ENCODE measurements around the gene HIP1R. TPM values are rescaled to one million over a fixed set of nuclear protein-coding genes. Genes with fewer than 3 reads are reported as not detected.

Gene HIP1R
- total RNA-seq, 1 donor from 2014 or later: 36.1 TPM

- no peak overlapping the region for H3K4me3 ChIP-seq (ENCODE audit: low read depth, low read length)
- no peak for FAIRE-seq
- TF ChIP-seq, protein P1, sequence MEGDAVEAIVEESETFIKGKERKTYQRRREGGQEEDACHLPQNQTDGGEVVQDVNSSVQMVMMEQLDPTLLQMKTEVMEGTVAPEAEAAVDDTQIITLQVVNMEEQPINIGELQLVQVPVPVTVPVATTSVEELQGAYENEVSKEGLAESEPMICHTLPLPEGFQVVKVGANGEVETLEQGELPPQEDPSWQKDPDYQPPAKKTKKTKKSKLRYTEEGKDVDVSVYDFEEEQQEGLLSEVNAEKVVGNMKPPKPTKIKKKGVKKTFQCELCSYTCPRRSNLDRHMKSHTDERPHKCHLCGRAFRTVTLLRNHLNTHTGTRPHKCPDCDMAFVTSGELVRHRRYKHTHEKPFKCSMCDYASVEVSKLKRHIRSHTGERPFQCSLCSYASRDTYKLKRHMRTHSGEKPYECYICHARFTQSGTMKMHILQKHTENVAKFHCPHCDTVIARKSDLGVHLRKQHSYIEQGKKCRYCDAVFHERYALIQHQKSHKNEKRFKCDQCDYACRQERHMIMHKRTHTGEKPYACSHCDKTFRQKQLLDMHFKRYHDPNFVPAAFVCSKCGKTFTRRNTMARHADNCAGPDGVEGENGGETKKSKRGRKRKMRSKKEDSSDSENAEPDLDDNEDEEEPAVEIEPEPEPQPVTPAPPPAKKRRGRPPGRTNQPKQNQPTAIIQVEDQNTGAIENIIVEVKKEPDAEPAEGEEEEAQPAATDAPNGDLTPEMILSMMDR (IDR thresholded peaks at IDR 0.05; ENCODE audit: insufficient read depth, low read length, severe bottlenecking): peak; percentile 53
- peaks cover 7% of the 10 kb centered on the region for H3K36me3 ChIP-seq (ENCODE audit: control insufficient read depth, insufficient read depth, low read length)
- H3K27me3 ChIP-seq (ENCODE audit: control insufficient read depth, insufficient read depth, low read length): no peaks in the 10 kb centered on the region
- no peak for DNase-seq (ENCODE audit: low read depth)
Measured at GRCh38 chr12:122880668-122881067, 45.4 kb downstream of the HIP1R start.

DNA sequence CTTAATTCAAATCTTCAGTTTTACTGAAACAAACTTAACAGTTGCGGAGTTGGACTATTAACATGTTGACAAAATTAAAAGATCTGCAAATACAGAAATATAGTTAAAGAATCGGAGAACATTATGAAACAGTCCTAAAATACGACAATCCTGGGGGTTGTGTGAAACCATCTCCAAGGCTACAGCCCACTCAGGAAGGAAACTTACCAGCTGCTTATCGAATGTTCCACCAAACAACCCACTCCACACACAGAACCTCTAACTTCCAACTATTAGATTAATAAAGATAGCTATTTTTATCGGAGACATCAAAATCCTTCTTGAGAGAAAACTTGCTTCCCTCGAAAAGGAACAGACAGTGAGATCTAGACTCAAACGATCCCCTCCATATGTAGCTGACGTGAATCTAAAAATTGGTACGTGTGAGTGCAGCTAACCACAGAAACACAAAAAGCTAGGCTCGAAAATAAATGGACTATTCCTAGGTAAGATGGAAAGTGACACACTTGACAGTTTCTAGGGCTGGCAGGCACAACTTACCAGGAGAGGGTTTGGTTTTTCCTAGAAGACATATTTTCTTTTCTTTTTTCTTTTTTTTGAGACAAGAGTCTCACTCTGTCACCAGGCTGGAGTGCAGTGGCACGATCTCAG is 47.8 kb downstream of the HIP1R start:
- FAIRE-seq (no peak), DNase-seq (ENCODE audit: low read depth) (no peak)
- TF ChIP-seq, protein P1 (IDR thresholded peaks at IDR 0.05; ENCODE audit: insufficient read depth, low read length, severe bottlenecking): no peak
- Histone ChIP-seq H3K36me3 (ENCODE audit: control insufficient read depth, insufficient read depth, low read length) (peaks cover 5% of the 10 kb centered on the region), H3K27me3 (ENCODE audit: control insufficient read depth, insufficient read depth, low read length) (no peaks in the 10 kb centered on the region), H3K4me3 (ENCODE audit: low read depth, low read length) (no peak overlapping the region)

DNA sequence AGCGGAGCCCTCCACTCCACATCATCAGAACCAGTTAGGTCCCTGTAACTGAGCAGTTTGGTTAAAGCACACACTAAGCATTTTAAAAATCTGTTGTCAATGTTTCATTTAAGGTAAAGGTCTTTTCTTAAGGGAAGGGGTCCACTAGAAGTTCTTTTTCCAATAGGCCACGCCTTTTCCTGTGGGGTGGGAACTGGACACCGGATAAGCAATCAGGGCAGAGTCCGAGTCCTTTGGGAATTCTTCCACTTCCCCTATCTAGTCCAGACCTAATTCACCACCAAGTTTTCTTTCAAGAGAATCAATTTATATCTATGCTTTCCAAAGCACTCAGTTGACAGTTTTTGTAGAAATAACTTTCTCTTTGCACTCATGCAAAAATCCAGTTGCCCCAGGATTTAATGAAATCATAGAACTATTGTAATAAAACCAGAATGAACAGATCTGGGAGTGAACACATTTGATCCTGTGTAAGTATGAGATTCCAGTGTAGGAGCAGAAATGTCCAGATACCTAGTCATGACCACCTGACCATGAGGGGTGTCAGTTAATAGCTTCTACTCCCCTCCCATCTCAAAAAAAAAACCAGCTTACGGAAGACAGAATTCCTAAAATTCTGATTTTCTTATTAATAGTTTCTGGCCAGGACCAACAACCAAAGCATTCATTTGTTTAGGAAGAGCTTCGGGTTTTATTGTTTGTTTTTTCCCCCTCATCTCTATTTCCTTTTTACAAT is 49.0 kb downstream of the HIP1R start:
- H3K27me3 ChIP-seq (ENCODE audit: control insufficient read depth, insufficient read depth, low read length): no peaks in the 10 kb centered on the region
- TF ChIP-seq, protein P1 (IDR thresholded peaks at IDR 0.05; ENCODE audit: insufficient read depth, low read length, severe bottlenecking): no peak
- no peak overlapping the region for H3K4me3 ChIP-seq (ENCODE audit: low read depth, low read length)
- no peak for FAIRE-seq
- DNase-seq (ENCODE audit: low read depth): no peak
- peaks cover 3% of the 10 kb centered on the region for H3K36me3 ChIP-seq (ENCODE audit: control insufficient read depth, insufficient read depth, low read length)

DNA sequence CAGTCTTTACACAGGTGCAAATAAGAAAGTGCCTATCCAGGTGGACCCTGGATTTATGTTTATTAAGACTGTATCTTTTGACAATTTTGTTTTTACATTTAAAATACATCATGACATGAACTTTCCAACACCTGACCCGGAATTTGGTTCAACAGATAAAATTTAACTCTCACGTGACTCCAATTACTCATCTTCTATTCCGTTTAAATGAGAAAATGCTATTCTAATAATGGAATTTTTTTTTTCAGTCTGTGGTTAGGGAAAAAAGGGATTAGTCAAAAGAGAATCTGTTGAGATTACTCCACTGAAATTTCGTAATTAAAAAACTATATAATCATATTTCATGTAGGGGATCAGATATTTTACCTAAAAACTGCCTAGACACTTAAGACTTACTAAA is 49.6 kb downstream of the HIP1R start:
- FAIRE-seq (no peak), DNase-seq (ENCODE audit: low read depth) (no peak)
- TF ChIP-seq, protein P1 (IDR thresholded peaks at IDR 0.05; ENCODE audit: insufficient read depth, low read length, severe bottlenecking): no peak
- Histone ChIP-seq H3K4me3 (ENCODE audit: low read depth, low read length) (no peak overlapping the region), H3K36me3 (ENCODE audit: control insufficient read depth, insufficient read depth, low read length) (peaks cover 3% of the 10 kb centered on the region), H3K27me3 (ENCODE audit: control insufficient read depth, insufficient read depth, low read length) (no peaks in the 10 kb centered on the region)

- H3K36me3 ChIP-seq (ENCODE audit: control insufficient read depth, insufficient read depth, low read length): no peaks in the 10 kb centered on the region
- no peak overlapping the region for H3K4me3 ChIP-seq (ENCODE audit: low read depth, low read length)
- no peaks in the 10 kb centered on the region for H3K27me3 ChIP-seq (ENCODE audit: control insufficient read depth, insufficient read depth, low read length)
- DNase-seq (ENCODE audit: low read depth) (no peak), FAIRE-seq (no peak)
- TF ChIP-seq, protein P1 (IDR thresholded peaks at IDR 0.05; ENCODE audit: insufficient read depth, low read length, severe bottlenecking): no peak
Measured at GRCh38 chr12:122886161-122886560, 50.9 kb downstream of the HIP1R start.

All from bronchial epithelial cell (primary cell).